Hippocampal formation (tissue), 2 donors: Measurements from ENCODE around the gene ABHD3.
"Not testable (repeated sequence)": the region's sequence is repeated elsewhere in the genome, so short reads cannot be mapped to it uniquely, and the experiment has no call there.

Source experiments
- DNase-seq, 2 donors: peaks; one replicate each; lab custom pipeline; 2025; lab: John Stamatoyannopoulos, UW

ABHD3 gene

GRCh38 chr18:21650311-21650710 is 54.3 kb downstream of the ABHD3 start:
- no peak for DNase-seq

GRCh38 chr18:21640375-21640774 is 64.2 kb downstream of the ABHD3 start:
- not testable (repeated sequence) for DNase-seq

GRCh38 chr18:21638822-21639221 is 65.8 kb downstream of the ABHD3 start:
- no peak for DNase-seq

- DNase-seq, result no peak
These were observed 67.8 kb downstream of the ABHD3 start for GRCh38 chr18:21636769-21637168.

GRCh38 chr18:21634588-21635199 is 69.9 kb downstream of the ABHD3 start:
- DNase-seq, result no peak

- DNase-seq, result peak in 1 of 2 donors; percentile 18
These were observed 72.2 kb downstream of the ABHD3 start for GRCh38 chr18:21632393-21632792.

GRCh38 chr18:21629089-21629832 is 75.3 kb downstream of the ABHD3 start:
- DNase-seq, result no peak

- DNase-seq, result not testable (repeated sequence)
These were observed 82.9 kb downstream of the ABHD3 start for GRCh38 chr18:21621640-21622039.

- DNase-seq, result peak; percentile 83 to 84
These were observed 92.2 kb downstream of the ABHD3 start, which contains the start of gene SNRPD1 for GRCh38 chr18:21612125-21613039. TSS of gene SNRPD1 (plus strand) at chr18:21612314. CDS start at chr18:21612430, 116 bp downstream.

GRCh38 chr18:21611401-21612124 is 93.0 kb downstream of the ABHD3 start:
- DNase-seq, result not testable (repeated sequence)

GRCh38 chr18:21605213-21605612 is 99.4 kb downstream of the ABHD3 start:
- no peak for DNase-seq

- DNase-seq, result no peak
These were observed 99.9 kb downstream of the ABHD3 start for GRCh38 chr18:21604671-21605070.

- DNase-seq, result peak; percentile 1 to 2
These were observed 102.3 kb downstream of the ABHD3 start for GRCh38 chr18:21602299-21602587.
